ENCODE results near the gene SCN1B.
"Not testable (repeated sequence)": the region's sequence is repeated elsewhere in the genome, so short reads cannot be mapped to it uniquely, and the experiment has no call there.

SCN1B gene

GRCh38 chr19:35030257-35031071 lies at the start of gene SCN1B:
TSS of gene SCN1B (plus strand) at chr19:35030470. CDS start at chr19:35030821, 351 bp downstream.
- DNase-seq: peak; percentile 57

GRCh38 chr19:34982275-34982674 lies 48.0 kb upstream of the SCN1B start:
- no peak for DNase-seq

DNA sequence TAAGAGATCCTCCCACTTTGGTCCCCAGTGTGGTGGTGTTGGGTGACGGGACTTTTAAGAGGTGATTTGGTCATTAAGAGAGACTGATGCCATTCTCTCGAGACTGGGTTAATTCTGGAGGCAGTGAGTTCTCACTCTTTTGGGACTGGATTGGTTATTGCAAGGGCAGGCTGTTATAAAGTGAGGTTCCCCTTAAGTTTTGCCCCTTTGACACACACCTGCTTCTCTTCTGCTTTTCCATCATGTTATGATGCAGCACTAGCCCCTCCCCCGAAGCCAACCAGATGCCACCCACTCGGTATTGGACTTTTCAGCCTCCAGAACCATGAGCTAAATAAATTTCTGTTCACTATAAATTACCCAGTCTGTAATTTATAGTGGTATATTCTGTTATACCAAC lies 46.5 kb upstream of the SCN1B start:
- no peak for DNase-seq

DNA sequence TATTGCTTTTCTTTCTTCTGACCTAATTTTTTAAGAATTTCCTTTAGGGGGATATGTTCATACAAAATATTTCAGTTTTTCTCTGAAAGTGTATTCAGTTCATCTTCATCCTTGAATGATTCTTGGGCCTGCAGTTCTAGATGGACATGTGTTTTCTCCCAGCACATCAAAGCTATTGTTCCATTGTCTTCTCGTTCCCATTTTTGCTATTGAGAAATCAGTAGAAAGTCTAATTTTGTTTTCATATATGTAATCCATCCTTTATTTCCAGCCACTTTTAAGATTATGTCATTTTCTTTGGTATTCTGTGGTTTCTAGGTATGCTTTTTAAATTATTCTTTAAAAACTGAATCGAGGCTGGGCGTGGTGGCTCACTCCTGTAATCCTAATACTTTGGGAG lies 46.0 kb upstream of the SCN1B start:
- DNase-seq: no peak

DNA sequence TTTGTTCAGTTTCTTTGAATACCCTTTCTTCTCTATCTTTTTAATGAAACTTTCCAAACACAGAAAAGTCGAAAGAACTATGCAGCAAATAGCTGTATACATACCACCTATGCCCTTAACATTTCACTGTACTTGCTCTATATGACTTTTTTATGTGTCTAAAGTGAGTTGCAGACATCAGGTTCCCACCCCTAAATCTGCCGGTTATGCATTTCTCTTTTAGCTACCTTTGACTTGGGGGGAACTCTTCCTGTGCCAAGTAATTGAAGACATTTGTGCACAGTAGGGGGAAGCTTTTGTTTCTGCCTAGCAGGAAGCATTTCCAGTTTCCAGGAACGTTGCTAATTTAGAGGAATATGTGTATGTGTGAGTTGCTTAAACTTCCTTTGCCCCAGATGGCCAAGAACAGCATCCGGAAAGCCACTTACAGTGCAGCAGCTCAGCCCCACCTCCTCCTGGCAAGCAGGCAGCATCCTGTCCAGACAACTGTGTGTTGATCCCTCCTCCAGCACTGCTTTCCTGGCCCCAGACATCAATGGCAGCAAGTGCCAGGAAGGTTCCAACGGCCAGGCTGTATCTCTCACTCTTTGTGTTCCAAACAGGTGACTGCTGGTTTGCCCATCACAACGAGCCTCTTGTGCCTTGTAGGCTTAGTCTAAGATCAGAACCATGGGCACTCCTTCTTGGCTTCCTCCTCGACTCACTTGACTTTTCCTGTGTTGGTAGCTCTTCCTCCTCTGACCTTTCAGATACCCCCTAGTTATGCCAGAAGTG lies 44.8 kb upstream of the SCN1B start:
- DNase-seq: no peak

DNA sequence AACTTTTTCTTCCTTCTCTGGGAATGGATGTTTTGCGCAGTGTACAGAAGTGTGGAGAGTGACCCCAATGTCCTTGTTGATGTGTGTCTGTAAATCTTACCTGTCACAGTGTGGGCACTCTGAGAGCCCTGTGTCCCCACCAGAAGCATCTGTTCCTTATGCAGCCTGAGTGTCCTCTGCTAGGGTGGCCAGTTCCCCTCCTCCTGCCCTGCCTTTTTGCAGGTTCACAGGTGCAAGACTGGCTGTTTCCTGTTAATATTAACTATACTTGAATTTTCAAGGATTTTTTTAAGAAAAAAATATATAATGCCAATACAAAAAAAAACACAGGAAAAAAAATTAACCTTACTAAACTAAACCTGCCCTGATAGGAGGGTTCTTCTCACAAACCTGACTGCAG lies 42.2 kb upstream of the SCN1B start:
- DNase-seq: no peak

DNA sequence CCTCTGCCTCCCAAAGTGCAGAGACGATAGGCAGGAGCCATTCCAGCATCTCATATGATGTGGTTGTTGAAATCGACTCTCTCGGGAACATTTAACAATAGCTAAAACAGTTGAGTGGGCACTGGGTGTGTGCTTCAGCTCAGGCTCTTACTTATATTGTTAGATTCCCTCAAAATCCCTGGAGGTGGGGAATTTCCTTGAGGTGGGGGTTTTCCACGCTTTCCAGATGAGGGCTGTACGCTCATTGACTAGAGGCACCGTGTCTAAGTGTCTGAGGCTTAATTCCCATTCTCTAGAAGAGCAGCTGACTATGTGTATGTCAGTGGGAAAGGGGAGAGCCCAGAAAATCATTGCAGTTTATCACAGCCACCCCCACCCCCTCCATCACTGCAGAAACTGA lies 41.0 kb upstream of the SCN1B start:
- no peak for DNase-seq

DNA sequence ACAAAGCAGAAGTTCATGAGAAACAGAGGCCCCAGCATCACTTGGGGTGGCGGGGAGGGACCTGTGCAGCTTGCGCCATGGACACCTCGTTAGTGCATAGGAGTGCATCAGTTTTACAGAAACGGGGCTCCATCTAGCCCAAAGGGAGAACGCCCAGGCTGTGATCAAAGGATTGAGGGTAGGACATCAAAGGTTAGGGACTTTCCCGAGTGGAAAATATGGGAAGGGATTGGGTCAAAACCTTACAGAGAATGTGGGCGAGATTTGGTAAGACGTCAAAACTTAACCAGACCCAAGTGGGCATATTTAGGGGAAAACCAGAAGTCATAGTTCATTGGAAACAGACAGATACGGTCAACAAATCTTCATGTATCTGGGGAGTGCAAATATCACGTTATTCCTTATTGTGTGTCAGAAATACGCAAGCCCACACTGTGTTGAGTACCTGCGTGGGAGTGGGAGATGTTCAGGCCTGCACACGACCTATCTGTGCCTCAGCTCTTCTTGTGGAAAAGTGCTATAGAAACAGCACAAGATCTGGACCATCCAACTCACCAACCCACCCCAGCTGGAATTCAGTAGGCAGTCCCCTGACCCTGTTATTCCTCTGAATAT lies 39.6 kb upstream of the SCN1B start:
- no peak for DNase-seq

DNA sequence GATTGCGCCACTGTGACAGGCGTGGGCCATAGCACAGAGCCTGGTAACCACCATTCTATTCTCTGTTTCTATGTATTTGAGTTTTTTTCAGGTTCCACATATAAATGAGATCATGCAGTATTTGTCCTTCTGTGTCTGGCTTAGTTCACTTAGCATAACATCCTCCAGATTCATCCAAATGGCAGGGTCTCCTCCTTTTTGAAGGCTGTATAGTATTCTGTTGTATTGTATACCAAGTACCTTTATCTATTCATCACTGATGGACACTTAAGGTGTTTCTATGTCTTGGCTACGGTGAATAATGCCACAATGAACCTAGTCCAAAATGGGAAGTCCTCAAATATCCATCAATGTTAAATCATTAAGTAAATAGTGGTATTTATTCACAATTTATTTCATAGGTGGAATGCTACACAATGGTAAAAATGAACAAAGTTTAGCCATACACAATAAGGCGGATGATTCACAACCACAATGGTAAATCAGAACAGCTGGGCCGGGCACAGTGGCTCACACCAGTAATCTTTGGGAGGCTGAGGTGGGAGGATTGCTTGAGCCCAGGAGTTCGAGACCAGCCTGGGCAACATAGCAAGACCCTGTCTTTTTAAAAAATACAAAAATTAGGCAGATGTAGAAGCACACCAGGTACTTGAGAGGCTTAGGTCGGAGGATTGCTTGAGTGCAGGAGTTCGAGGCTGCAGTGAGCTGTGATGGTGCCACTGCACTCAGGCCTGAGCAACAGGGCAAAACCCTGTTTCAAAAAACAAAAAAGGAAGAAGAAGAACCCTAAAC lies 38.5 kb upstream of the SCN1B start:
- DNase-seq: no peak

- DNase-seq: peak; percentile 19
Observed at GRCh38 chr19:34992582-34992981, 37.7 kb upstream of the SCN1B start.

GRCh38 chr19:34994286-34994642 lies 36.0 kb upstream of the SCN1B start:
- no peak for DNase-seq

GRCh38 chr19:34994643-34995541 lies 35.4 kb upstream of the SCN1B start:
- DNase-seq: no peak

DNA sequence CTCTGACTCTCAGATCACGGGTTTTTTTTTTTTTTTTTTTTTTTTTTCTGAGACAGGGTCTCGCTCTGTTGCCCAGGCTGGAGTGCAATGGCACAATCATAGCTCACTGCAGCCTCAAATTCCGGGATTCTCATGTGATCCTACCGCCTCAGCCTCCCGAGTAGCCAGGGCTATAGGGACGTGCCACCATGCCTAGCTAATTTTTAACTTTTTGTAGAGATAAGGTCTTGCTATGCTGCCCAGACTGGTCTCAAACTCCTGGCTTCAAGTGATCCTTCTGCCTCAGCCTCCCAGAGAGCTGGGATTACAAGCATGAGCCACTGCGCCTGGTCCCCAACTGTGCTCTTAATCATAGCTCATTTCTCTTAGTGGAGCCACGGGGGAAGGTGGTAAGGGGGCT lies 34.7 kb upstream of the SCN1B start:
- DNase-seq: no peak

DNA sequence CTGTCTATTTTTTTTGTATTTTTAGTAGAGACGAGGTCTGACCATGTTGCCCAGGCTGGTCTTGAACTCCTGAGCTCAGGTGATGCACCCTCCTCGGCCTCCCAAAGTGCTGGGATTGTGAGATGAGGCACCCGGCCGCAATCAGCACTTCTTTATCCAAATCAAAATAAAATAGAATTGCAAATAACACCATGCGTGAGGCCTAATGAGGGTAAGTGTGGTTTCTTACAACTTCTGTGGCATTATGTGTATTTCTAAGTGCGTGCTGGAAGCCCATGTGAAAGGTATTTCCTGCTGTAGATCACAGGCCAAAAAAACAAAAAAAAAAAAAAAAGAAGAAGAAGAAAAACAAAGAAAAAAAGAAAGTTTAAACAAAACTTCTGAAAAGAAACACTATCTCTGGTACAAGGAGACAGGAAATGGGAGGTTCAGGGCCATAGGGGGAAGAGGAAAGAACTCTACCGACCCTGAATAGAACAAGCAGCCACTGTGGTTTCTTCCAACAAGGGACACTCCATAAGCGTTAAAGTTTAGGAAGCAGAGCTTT lies 33.1 kb upstream of the SCN1B start:
- DNase-seq: peak; percentile 52

- not testable (repeated sequence) for DNase-seq
Observed at GRCh38 chr19:34998224-34998623, 32.0 kb upstream of the SCN1B start.

GRCh38 chr19:34998777-34999497 lies 31.3 kb upstream of the SCN1B start:
- no peak for DNase-seq

- peak; percentile 79 for DNase-seq
Observed at GRCh38 chr19:34999498-35000337, 30.6 kb upstream of the SCN1B start, which contains the start of gene GRAMD1A. TSS of gene GRAMD1A (plus strand) at chr19:35000323. CDS start at chr19:35000479, 156 bp downstream.

- no peak for DNase-seq
Observed at GRCh38 chr19:35000338-35000646, 30.0 kb upstream of the SCN1B start.

- DNase-seq: peak; percentile 70
Observed at GRCh38 chr19:35000647-35001501, 29.4 kb upstream of the SCN1B start.

Measured in CD4-positive, alpha-beta T cell treated with Interleukin-10 for 1 hour (primary cell).